ENCODE results near the gene PCBD2. TPM values are rescaled to one million over a fixed set of nuclear protein-coding genes. Genes with fewer than 3 reads are reported as not detected.
"Not testable (repeated sequence)": the region's sequence is repeated elsewhere in the genome, so short reads cannot be mapped to it uniquely, and the experiment has no call there.

The PCBD2 gene
- total RNA-seq, 3 donors from 2014 or later: 14.0 to 21.1 (median 15.9) TPM

GRCh38 chr5:134975843-134976242 lies 70.9 kb downstream of the PCBD2 start:
- Histone ChIP-seq H3K4me3 (no peak overlapping the region), H3K9me3 (peaks cover 6% of the 10 kb centered on the region), H3K36me3 (ENCODE audit: low read depth) (no peaks in the 10 kb centered on the region), H3K4me1 (ENCODE audit: low read depth) (no peaks in the 10 kb centered on the region)
- DNase-seq: no peak
- no peak for TF ChIP-seq CTCF (IDR thresholded peaks at IDR 0.05)
- intact Hi-C loops (cut with DNase I, micrococcal nuclease): no loop called here
- no peak for ATAC-seq

DNA sequence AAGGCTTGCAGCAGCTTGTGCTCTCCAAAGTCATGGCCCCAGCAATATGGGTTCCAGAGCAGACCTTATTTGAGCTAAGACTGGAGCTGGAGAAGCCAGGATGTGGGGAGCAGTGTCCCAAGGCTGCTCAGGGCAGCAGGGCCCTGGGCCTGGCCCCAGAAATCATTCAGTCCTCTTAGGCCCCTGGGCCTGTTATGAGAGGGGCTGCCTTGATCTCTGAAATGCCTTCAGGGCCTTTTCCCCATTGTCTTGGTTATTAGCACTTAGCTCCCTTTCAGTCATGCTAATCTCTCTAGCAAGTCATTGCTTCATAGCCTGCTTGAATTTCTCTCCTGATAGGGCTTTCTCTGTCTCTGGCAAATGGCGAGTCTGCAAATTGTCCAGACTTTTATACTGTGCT lies 71.9 kb downstream of the PCBD2 start:
- DNase-seq (no peak), ATAC-seq (no peak)
- H3K4me1 ChIP-seq (ENCODE audit: low read depth): no peaks in the 10 kb centered on the region
- no peak for TF ChIP-seq CTCF (IDR thresholded peaks at IDR 0.05)
- peaks cover 13% of the 10 kb centered on the region for H3K9me3 ChIP-seq
- no peak overlapping the region for H3K4me3 ChIP-seq
- H3K36me3 ChIP-seq (ENCODE audit: low read depth): no peaks in the 10 kb centered on the region
- intact Hi-C loops (cut with DNase I, micrococcal nuclease): no loop called here

- Histone ChIP-seq H3K4me1 (ENCODE audit: low read depth) (no peaks in the 10 kb centered on the region), H3K4me3 (no peak overlapping the region), H3K9me3 (peaks cover 28% of the 10 kb centered on the region), H3K36me3 (ENCODE audit: low read depth) (no peaks in the 10 kb centered on the region)
- intact Hi-C loops (cut with DNase I, micrococcal nuclease): no loop called here
- no peak for TF ChIP-seq CTCF (IDR thresholded peaks at IDR 0.05)
- no peak for DNase-seq
- ATAC-seq: no peak
These were observed 74.5 kb downstream of the PCBD2 start for GRCh38 chr5:134979416-134979815.

DNA sequence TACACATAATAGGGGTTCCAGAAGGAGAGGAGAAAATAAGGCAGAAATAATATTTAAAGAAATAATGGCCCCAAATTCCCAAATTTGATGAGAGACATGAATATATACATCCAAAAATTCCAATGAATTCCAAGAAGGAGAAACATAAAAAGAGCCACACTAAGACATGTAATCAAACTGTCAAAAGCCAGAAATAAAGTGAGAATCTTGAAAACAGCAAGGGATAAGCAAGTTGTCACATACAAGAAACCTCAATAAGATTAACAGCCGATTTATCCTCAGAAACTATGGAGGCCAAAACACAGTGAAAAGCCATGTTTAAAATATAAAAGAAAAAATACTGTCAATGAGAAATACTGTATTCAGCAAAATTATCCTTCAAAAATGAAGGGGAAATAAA lies 77.3 kb downstream of the PCBD2 start:
- DNase-seq (no peak), ATAC-seq (no peak)
- Histone ChIP-seq H3K36me3 (ENCODE audit: low read depth) (no peaks in the 10 kb centered on the region), H3K9me3 (peaks cover 28% of the 10 kb centered on the region), H3K4me3 (no peak overlapping the region), H3K4me1 (ENCODE audit: low read depth) (no peaks in the 10 kb centered on the region)
- intact Hi-C loops (cut with DNase I, micrococcal nuclease): no loop called here
- no peak for TF ChIP-seq CTCF (IDR thresholded peaks at IDR 0.05)

- Histone ChIP-seq H3K4me3 (no peak overlapping the region), H3K9me3 (no peaks in the 10 kb centered on the region), H3K4me1 (ENCODE audit: low read depth) (no peaks in the 10 kb centered on the region), H3K36me3 (ENCODE audit: low read depth) (no peaks in the 10 kb centered on the region)
- ATAC-seq (no peak), DNase-seq (no peak)
- intact Hi-C loops (cut with DNase I, micrococcal nuclease): no loop called here
- TF ChIP-seq CTCF (IDR thresholded peaks at IDR 0.05): no peak
These were observed 84.4 kb downstream of the PCBD2 start for GRCh38 chr5:134989266-134989830.

GRCh38 chr5:134990183-134990582 lies 85.3 kb downstream of the PCBD2 start:
- H3K9me3 ChIP-seq; H3K4me3 ChIP-seq; intact Hi-C loops (cut with DNase I, micrococcal nuclease); DNase-seq; ATAC-seq; H3K4me1 ChIP-seq (ENCODE audit: low read depth); H3K36me3 ChIP-seq (ENCODE audit: low read depth): not testable (repeated sequence)

Measured in mucosa of descending colon (tissue), 3 donors.